ENCODE measurements around the gene HOXB5. TPM values are rescaled to one million over a fixed set of nuclear protein-coding genes. Genes with fewer than 3 reads are reported as not detected.
A peak's percentile ranks its signal among the peaks of the same experiment; 100 is the strongest.

Gene HOXB5
- total RNA-seq, 1 donor from 2014 or later: 0.59 TPM

DNA sequence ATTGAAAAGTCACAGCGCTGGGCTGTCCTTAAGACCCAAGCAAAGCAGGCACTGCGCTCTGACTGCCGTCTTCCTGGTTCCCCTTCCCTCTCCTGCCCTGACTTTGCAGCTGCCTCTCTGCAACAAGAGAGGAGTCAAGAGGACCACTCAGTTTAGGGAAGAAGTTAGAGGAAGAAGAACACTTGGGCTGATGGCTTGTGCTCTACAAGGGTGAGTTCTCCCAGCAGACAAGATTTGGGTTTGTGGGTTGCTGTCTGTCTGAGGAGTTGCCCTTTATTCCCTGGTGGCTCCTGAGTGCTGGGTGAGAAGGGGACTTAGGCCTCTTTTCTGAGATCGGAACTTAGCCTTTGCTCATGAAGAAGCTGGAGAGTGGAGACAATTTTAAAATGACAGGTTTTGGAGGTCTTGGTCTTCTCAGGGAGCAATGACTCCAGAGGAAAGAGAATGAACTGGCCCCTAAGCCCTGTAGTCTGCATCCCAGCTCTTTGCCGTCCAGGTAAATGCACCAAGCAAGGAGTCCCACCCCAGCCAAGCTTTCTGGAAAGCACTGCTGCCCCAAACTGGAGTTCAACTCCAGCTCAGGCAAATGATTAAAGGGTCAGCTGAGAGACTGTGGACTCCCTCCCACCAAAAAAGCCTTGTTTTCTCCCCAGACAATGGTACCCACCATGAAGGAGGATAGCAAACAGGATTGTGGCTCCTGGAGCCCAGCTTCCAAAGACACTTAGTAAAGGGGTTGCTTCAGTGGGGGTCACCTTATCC, 35.3 kb upstream of the HOXB5 start:
- peaks cover 16% of the 10 kb centered on the region for H3K4me1 Mint-ChIP-seq (ENCODE audit: unreplicated experiment)
- peaks cover 28% of the 10 kb centered on the region for H3K27me3 Mint-ChIP-seq (ENCODE audit: unreplicated experiment)
- no peak overlapping the region for H3K27ac Mint-ChIP-seq (ENCODE audit: unreplicated experiment)
- no peak overlapping the region for H3K4me3 Mint-ChIP-seq (ENCODE audit: unreplicated experiment)
- DNase-seq (ENCODE audit: low spot score): no peak
- no peaks in the 10 kb centered on the region for H3K9me3 Mint-ChIP-seq (ENCODE audit: unreplicated experiment)
- H3K36me3 Mint-ChIP-seq (ENCODE audit: low read depth, unreplicated experiment): no peaks in the 10 kb centered on the region
- TF ChIP-seq CTCF (IDR thresholded peaks at IDR 0.05; ENCODE audit: unreplicated experiment): no peak

DNA sequence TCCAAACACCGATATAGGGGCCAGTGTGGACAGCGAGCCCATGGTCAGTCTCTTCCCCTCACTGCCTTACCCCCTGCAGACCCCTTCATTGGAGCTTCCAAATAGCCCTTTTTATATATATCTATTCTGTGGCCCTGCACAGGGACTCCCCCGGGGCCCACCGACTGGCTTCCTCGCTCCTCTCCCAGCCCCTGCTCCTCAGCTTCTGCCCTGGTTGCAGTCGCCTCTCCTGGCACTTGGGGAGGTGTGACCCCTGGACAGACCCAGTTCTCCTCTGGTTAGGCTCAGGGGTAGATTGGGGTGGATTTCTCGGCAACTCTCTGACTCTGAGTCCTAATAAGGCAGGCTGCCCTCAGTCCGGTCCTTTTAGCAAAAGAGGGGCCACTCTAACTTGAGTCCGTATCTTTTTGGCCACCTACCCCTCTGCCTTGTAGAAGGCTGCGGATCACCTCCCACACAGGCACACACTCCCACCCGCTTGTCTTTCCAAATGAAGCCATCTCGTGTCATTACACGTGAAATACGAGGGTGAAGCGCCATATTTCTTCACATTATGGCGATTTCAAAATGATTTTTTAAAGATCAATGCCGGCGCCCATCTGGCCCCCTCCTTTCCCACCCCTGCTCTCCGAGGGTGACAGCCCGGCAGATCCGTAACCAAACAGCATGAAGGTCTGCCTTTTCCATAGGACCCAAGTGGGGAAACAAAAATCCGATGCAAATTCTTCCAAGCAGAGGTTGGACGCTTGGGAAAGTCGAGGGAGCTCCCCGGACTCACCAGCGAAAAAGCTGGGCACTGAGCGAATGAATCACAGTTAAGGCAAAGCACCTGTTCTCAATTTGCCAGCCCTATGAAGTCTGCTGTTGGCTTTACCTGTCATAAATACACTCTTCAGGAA, 34.3 kb upstream of the HOXB5 start:
- Mint-ChIP-seq H3K36me3 (ENCODE audit: low read depth, unreplicated experiment) (no peaks in the 10 kb centered on the region), H3K27ac (ENCODE audit: unreplicated experiment) (no peak overlapping the region), H3K9me3 (ENCODE audit: unreplicated experiment) (no peaks in the 10 kb centered on the region), H3K4me1 (ENCODE audit: unreplicated experiment) (peaks cover 15% of the 10 kb centered on the region), H3K27me3 (ENCODE audit: unreplicated experiment) (peaks cover 32% of the 10 kb centered on the region), H3K4me3 (ENCODE audit: unreplicated experiment) (no peak overlapping the region)
- no peak for DNase-seq (ENCODE audit: low spot score)
- no peak for TF ChIP-seq CTCF (IDR thresholded peaks at IDR 0.05; ENCODE audit: unreplicated experiment)

GRCh38 chr17:48627118-48627597, 33.6 kb upstream of the HOXB5 start:
- no peak overlapping the region for H3K4me3 Mint-ChIP-seq (ENCODE audit: unreplicated experiment)
- no peak for TF ChIP-seq CTCF (IDR thresholded peaks at IDR 0.05; ENCODE audit: unreplicated experiment)
- H3K4me1 Mint-ChIP-seq (ENCODE audit: unreplicated experiment): peaks cover 8% of the 10 kb centered on the region
- DNase-seq (ENCODE audit: low spot score): no peak
- peaks cover 33% of the 10 kb centered on the region for H3K27me3 Mint-ChIP-seq (ENCODE audit: unreplicated experiment)
- H3K27ac Mint-ChIP-seq (ENCODE audit: unreplicated experiment): no peak overlapping the region
- H3K9me3 Mint-ChIP-seq (ENCODE audit: unreplicated experiment): no peaks in the 10 kb centered on the region
- no peaks in the 10 kb centered on the region for H3K36me3 Mint-ChIP-seq (ENCODE audit: low read depth, unreplicated experiment)

DNA sequence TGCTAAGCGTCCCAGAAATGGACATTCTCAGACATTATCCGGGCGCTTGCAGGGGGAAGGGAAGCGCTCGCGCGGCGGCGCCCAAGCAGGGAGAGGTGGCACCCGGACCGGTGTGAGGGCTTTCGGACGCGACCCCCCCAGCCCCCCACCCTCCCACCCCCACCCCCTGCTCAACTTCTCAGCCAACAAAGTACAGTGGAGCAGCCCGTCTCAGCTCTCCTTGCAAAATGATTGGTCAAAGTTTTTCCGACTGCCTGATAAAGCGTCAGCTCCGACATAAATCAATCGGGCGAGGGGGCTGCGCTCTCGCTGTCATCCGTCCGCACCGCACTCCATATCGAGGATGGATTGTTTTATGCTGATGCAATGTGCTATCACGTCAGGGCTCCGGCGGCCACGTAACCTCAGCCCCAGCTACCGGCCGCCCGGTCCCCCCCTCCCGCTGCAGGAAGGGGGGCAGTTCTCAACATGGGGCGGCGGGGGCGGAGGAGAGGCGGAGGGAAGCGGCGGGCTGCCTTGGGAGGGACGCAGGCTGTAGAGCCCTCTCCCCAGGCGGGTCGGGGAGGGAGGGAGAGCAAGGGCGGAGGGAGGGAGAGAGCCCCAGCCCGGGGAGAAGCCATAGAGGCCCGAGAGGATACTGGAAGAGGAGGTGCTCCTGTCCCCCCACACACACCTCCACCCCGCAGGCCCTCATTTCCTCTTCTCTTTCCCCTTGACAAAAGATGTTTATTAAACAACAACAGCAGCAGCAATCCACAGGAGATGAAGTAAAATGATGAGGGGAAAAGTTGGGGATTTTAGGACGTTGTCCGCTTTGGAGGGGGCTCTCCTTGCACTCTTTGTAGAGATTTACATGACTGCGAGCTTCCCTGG, 32.9 kb upstream of the HOXB5 start, which contains the start of gene HOXB9:
Gene HOXB9, minus strand, starts transcription at position 114 of the 873 bp plus-strand sequence. Its CDS starts 89 bp downstream, at position 25.
- Mint-ChIP-seq H3K9me3 (ENCODE audit: unreplicated experiment) (no peaks in the 10 kb centered on the region), H3K4me1 (ENCODE audit: unreplicated experiment) (peaks cover 11% of the 10 kb centered on the region), H3K27ac (ENCODE audit: unreplicated experiment) (no peak within 1 kb of the TSS), H3K36me3 (ENCODE audit: low read depth, unreplicated experiment) (no peaks in the 10 kb centered on the region), H3K4me3 (ENCODE audit: unreplicated experiment) (peak within 1 kb of the TSS; percentile 88), H3K27me3 (ENCODE audit: unreplicated experiment) (peaks cover 37% of the 10 kb centered on the region)
- TF ChIP-seq CTCF (IDR thresholded peaks at IDR 0.05; ENCODE audit: unreplicated experiment): no peak
- no peak for DNase-seq (ENCODE audit: low spot score)
